Caco-2 (cell line): Measurements from ENCODE around the gene DISP3. TPM values are rescaled to one million over a fixed set of nuclear protein-coding genes. Genes with fewer than 3 reads are reported as not detected.

ENCODE experiments used
- BruUV-seq: library from RNA; stranded (reverse); fragments of 400-500 nt; replicated peaks from 2 replicates; lab custom pipeline; 2021; lab: Mats Ljungman, UMichigan
- CTCF ChIA-PET: fragments of 300-600 bp; sonication (Branson Sonifier 250); formaldehyde crosslinking; loops from one replicate; lab custom pipeline; 2022; ENCODE audit warnings: antibody characterized with exemption; lab: Charles Lee
- POLR2A ChIA-PET: fragments of 300-600 bp; sonication (Branson Sonifier 250); formaldehyde crosslinking; loops from one replicate; lab custom pipeline; 2022; ENCODE audit warnings: antibody characterized with exemption; lab: Charles Lee
- DNase-seq, 2 experiments: peaks; one replicate each; pipeline versions ENCODE4 v3.0.0 to v3.0.0-alpha.2; 2020 to 2022
- H3K27me3 ChIP-seq: replicated peaks from 2 replicates; pipeline ENCODE4 v1.6.0; 2011; ENCODE audit warnings: low read length; ENCODE audit not compliant: control insufficient read depth, insufficient read depth
- H3K36me3 ChIP-seq: 2 replicates; pipeline ENCODE4 v1.5.1; 2011; ENCODE audit warnings: low read length; ENCODE audit not compliant: control insufficient read depth, insufficient read depth
- H3K4me1 ChIP-seq: fragments of 250-450 bp; sonication (Bioruptor Pico); 2 replicates; pipeline ENCODE4 v1.5.1; 2020; ENCODE audit warnings: mild to moderate bottlenecking
- H3K4me3 ChIP-seq: 2 replicates; pipeline ENCODE4 v1.5.1; 2011; ENCODE audit warnings: low read depth, mild to moderate bottlenecking, control low read depth, low read length
- H3K9me3 ChIP-seq: fragments of 250-450 bp; sonication (Bioruptor Pico); 2 replicates; pipeline ENCODE4 v1.5.1; 2020; ENCODE audit warnings: mild to moderate bottlenecking, moderate library complexity
- H3K27ac Mint-ChIP-seq: one replicate; pipeline ENCODE4 v1.8.0; 2022; ENCODE audit warnings: mixed read lengths; ENCODE audit not compliant: unreplicated experiment
- H3K27me3 Mint-ChIP-seq: one replicate; pipeline ENCODE4 v1.8.0; 2022; ENCODE audit warnings: mixed read lengths; ENCODE audit not compliant: insufficient read depth, unreplicated experiment
- H3K36me3 Mint-ChIP-seq: one replicate; pipeline ENCODE4 v1.8.0; 2022; ENCODE audit warnings: mild to moderate bottlenecking, mixed read lengths; ENCODE audit not compliant: insufficient read depth, unreplicated experiment
- H3K4me1 Mint-ChIP-seq: one replicate; pipeline ENCODE4 v1.8.0; 2022; ENCODE audit warnings: low read depth, mixed read lengths; ENCODE audit not compliant: unreplicated experiment
- H3K4me3 Mint-ChIP-seq: one replicate; pipeline ENCODE4 v1.8.0; 2022; ENCODE audit warnings: mild to moderate bottlenecking, moderate library complexity, mixed read lengths; ENCODE audit not compliant: unreplicated experiment
- H3K9me3 Mint-ChIP-seq: one replicate; pipeline ENCODE4 v1.8.0; 2022; ENCODE audit warnings: mixed read lengths; ENCODE audit not compliant: unreplicated experiment
- CTCF ChIP-seq, 2 experiments: fragments of 200-600 bp in 1 of 2; IDR thresholded peaks; 1 replicate in 1 of 2; 2 replicates in 1 of 2; pipeline versions ENCODE4 v1.5.1 to v1.8.0; 2011 to 2022; ENCODE audit warnings: antibody characterized with exemption in 1 of 2, control low read depth in 1 of 2, inconsistent platforms in 1 of 2, low read depth in 1 of 2, low read length in 1 of 2, mild to moderate bottlenecking in 1 of 2, moderate library complexity in 1 of 2; ENCODE audit not compliant: insufficient read depth in 1 of 2, severe bottlenecking in 1 of 2, unreplicated experiment in 1 of 2
- intact Hi-C: fragments of 100-400 bp; cut with micrococcal nuclease; formaldehyde crosslinking; loops from one replicate; pipeline ENCODE4 v1.10.0; 2022; ENCODE audit not compliant: unreplicated experiment
- total RNA-seq: library from RNA; stranded (reverse); gene quantifications from 2 replicates; pipeline ENCODE4 v1.2.3, GENCODE V29; 2022

DISP3 gene
- total RNA-seq, 1 experiment from 2014 or later = 1.1 TPM

GRCh38 chr1:11472741-11473140, 6.2 kb upstream of the DISP3 start:
- intact Hi-C loops = no loop called here
- peaks cover 6% of the 10 kb centered on the region for H3K27me3 Mint-ChIP-seq
- Histone ChIP-seq H3K4me3 (no peak overlapping the region), H3K36me3 (no peaks in the 10 kb centered on the region), H3K4me1 (no peaks in the 10 kb centered on the region), H3K9me3 (no peaks in the 10 kb centered on the region), H3K27me3 (no peaks in the 10 kb centered on the region; the same call in 1 of the 2 replicates)
- CTCF ChIA-PET = no interaction called here
- no TSS peak for BruUV-seq
- DNase-seq = no peak
- no peak overlapping the region for H3K4me3 Mint-ChIP-seq
- TF ChIP-seq CTCF (IDR thresholded peaks at IDR 0.05; ENCODE audit: insufficient read depth in 1 of 2, low read depth in 1 of 2, low read length in 1 of 2, severe bottlenecking in 1 of 2, unreplicated experiment in 1 of 2) = no peak
- no peaks in the 10 kb centered on the region for H3K9me3 Mint-ChIP-seq
- H3K36me3 Mint-ChIP-seq = no peaks in the 10 kb centered on the region
- POLR2A ChIA-PET = interaction anchor here (0.5 kb wide), 1 partner anchor 466 kb away, joined by 3 read pairs; no protein-coding TSS in a partner anchor
- no peak overlapping the region for H3K27ac Mint-ChIP-seq
- H3K4me1 Mint-ChIP-seq = no peaks in the 10 kb centered on the region

GRCh38 chr1:11473491-11474034, 5.4 kb upstream of the DISP3 start:
- Mint-ChIP-seq H3K36me3 (no peaks in the 10 kb centered on the region), H3K4me1 (no peaks in the 10 kb centered on the region), H3K27ac (no peak overlapping the region), H3K9me3 (no peaks in the 10 kb centered on the region), H3K27me3 (peaks cover 6% of the 10 kb centered on the region), H3K4me3 (no peak overlapping the region)
- no peaks in the 10 kb centered on the region for H3K36me3 ChIP-seq
- intact Hi-C loops = no loop called here
- BruUV-seq = no TSS peak
- H3K9me3 ChIP-seq = no peaks in the 10 kb centered on the region
- H3K4me1 ChIP-seq = no peaks in the 10 kb centered on the region
- peak; percentile 46 to 60 for DNase-seq
- no peaks in the 10 kb centered on the region; the same call in 1 of the 2 replicates for H3K27me3 ChIP-seq
- ChIA-PET POLR2A (no interaction called here), CTCF (no interaction called here)
- TF ChIP-seq CTCF (IDR thresholded peaks at IDR 0.05; ENCODE audit: insufficient read depth in 1 of 2, low read depth in 1 of 2, low read length in 1 of 2, severe bottlenecking in 1 of 2, unreplicated experiment in 1 of 2) = no peak
- H3K4me3 ChIP-seq = no peak overlapping the region

- TF ChIP-seq CTCF (IDR thresholded peaks at IDR 0.05; ENCODE audit: insufficient read depth in 1 of 2, low read depth in 1 of 2, low read length in 1 of 2, severe bottlenecking in 1 of 2, unreplicated experiment in 1 of 2) = no peak
- Mint-ChIP-seq H3K4me3 (no peak overlapping the region), H3K36me3 (no peaks in the 10 kb centered on the region), H3K9me3 (no peaks in the 10 kb centered on the region), H3K27ac (no peak overlapping the region), H3K4me1 (no peaks in the 10 kb centered on the region), H3K27me3 (peaks cover 2% of the 10 kb centered on the region)
- POLR2A ChIA-PET = no interaction called here
- Histone ChIP-seq H3K9me3 (no peaks in the 10 kb centered on the region), H3K4me3 (no peak overlapping the region), H3K27me3 (no peaks in the 10 kb centered on the region; the same call in 1 of the 2 replicates), H3K36me3 (no peaks in the 10 kb centered on the region), H3K4me1 (no peaks in the 10 kb centered on the region)
- intact Hi-C loops = loop anchor here (5.0 kb wide), 1 partner anchor 167 kb away; no protein-coding TSS in a partner anchor
- BruUV-seq = no TSS peak
- CTCF ChIA-PET = no interaction called here
- no peak for DNase-seq
Observed at GRCh38 chr1:11474826-11475225, 4.1 kb upstream of the DISP3 start.
